NCI-H774 (cell line): ENCODE measurements around the gene CCND2.
"Not testable (repeated sequence)": the region's sequence is repeated elsewhere in the genome, so short reads cannot be mapped to it uniquely, and the experiment has no call there.

Source experiments
- DNase-seq: peaks from one replicate; lab custom pipeline; 2025; lab: John Stamatoyannopoulos, UW

The CCND2 gene

DNA sequence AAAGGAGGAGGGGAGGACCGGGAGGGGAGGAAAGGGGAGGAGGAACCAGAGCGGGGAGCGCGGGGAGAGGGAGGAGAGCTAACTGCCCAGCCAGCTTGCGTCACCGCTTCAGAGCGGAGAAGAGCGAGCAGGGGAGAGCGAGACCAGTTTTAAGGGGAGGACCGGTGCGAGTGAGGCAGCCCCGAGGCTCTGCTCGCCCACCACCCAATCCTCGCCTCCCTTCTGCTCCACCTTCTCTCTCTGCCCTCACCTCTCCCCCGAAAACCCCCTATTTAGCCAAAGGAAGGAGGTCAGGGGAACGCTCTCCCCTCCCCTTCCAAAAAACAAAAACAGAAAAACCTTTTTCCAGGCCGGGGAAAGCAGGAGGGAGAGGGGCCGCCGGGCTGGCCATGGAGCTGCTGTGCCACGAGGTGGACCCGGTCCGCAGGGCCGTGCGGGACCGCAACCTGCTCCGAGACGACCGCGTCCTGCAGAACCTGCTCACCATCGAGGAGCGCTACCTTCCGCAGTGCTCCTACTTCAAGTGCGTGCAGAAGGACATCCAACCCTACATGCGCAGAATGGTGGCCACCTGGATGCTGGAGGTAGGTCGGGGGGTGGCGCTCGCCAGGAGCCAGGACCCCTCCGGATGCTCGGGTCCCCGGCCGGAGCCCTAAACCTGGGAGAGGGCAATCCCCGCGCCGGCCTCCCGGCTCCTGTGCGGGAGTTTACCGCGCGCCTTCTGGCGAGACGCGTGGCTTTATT lies at the start of gene CCND2:
CCND2 (plus strand) TSS at position 111 of the 744 bp plus-strand sequence; CDS start at position 390, 279 bp downstream.
- DNase-seq = no peak

GRCh38 chr12:4224206-4224889 lies 49.2 kb upstream of the CCND2 start:
- no peak for DNase-seq

GRCh38 chr12:4225571-4225970 lies 48.0 kb upstream of the CCND2 start:
- DNase-seq = no peak

GRCh38 chr12:4227046-4227445 lies 46.5 kb upstream of the CCND2 start:
- DNase-seq = no peak

- DNase-seq = no peak
These were observed 45.4 kb upstream of the CCND2 start for GRCh38 chr12:4228122-4228580.

GRCh38 chr12:4230526-4230925 lies 43.0 kb upstream of the CCND2 start:
- DNase-seq = no peak

DNA sequence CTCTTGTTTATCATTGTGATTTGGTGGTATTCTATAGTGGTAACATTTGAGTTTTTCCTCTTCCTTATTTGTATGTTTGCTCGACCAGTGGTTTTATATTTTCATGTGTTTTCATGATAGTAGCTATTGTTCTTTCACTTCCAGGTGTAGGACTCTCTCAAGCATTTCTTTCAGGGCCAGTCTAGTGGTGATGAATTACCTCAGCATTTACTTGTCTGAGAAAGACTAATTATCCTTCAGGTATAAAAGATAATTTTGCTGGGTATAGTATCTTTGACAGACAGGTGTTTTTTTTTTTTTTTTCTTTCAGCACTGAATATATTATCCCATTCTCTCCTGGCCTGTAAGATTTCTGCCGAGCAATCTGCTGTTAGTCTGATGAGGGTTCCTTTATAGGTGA lies 35.0 kb upstream of the CCND2 start:
- no peak for DNase-seq

DNA sequence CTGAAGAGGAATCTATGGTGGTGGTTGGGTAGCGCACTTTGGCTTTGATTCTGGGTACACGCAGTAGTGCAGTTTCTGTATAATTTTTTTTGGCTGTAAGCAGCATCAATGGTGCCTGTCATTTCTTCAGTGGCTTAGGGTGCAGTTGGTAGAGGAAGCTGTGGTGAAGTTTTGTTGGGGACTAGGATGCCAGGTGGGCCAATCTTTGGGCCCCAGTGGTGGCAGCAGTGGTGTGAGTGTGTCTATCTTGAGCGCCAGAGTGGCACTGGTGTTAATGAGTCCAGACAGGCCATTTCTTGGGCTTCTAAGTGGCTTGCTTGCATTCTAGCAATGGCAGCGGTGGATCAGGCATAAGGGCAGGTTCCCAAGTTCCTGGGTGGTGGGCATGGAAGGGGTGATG lies 33.8 kb upstream of the CCND2 start:
- no peak for DNase-seq

GRCh38 chr12:4240161-4240783 lies 33.3 kb upstream of the CCND2 start:
- DNase-seq = no peak

DNA sequence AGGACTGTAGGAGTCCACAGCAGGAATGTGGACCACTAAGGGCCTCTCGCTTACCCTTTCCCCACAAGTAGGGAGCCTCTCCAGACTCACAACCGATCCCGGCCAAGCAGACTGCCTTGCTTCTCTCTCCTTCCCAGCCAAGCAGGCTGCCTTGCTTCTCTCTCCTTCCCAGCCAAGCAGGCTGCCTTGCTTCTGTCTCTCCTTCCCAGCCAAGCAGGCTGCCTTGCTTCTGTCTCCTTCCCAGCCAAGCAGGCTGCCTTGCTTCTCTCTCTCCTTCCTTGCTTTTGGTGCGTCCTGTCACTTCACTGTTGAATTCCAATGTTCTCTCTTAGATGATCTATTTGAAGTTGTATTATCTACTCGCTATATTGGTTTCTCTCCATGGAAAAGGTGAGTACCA lies 32.6 kb upstream of the CCND2 start:
- DNase-seq = no peak

DNA sequence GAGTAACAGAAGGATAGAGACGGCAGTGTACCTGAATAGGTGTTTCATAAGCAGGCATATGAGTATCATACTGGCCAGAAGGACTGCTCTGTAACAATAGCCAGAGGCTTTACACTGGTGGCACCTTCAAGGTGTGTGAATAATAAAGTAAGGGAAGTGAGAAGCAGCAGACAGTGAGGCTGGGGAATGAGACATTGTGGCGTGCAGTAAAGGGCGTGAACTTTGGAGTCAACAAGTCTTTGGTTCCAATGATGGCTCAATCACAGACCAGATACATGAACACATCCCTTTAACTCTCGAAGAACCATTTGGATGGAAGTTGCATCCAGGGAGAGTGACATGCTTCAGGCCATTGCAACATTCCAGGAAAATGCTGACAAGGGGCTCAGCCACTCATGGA lies 32.0 kb upstream of the CCND2 start:
- no peak for DNase-seq

GRCh38 chr12:4242595-4242994 lies 31.0 kb upstream of the CCND2 start:
- DNase-seq = no peak

DNA sequence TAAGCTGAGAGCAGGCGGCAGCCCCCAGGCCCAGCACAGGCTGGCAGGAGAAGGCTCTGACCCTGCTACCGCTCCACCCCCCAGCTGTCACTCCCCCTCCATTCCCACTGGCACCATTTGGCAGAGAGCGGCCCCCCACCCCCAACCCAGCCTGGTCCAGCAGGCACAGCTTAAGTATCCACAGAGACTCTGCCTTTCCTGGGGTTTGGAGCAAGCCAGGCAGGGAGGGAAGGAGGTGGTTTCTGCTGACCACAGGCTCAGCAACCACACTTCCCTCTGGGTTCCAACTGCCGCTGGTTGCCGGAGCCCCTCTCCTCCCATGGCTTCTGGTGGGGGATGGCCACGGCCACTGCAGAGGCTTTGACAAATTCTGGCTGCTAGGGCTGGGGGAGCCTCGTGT lies 30.5 kb upstream of the CCND2 start:
- DNase-seq = no peak

GRCh38 chr12:4243491-4244100 lies 30.0 kb upstream of the CCND2 start:
- not testable (repeated sequence) for DNase-seq

GRCh38 chr12:4244868-4245267 lies 28.7 kb upstream of the CCND2 start:
- DNase-seq = no peak

DNA sequence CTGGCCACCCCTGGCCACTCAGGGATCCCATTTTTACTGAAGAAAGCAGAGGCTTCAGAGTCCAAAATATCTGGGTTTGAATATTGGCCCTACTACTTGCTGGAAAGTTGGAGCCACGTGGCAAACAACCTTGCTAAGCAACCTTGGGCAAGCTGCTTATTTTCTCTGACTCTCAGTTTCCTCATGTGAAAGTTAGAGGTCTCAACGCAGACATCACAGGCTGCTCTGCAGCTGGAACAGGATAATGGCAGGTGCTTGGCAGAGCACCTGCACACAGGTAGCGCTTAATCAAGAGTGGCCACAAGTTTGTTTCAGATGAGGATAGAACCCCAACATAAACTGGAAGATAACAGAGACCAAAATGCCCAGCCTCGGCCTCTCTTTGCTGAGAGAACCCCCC lies 28.1 kb upstream of the CCND2 start:
- no peak for DNase-seq

DNA sequence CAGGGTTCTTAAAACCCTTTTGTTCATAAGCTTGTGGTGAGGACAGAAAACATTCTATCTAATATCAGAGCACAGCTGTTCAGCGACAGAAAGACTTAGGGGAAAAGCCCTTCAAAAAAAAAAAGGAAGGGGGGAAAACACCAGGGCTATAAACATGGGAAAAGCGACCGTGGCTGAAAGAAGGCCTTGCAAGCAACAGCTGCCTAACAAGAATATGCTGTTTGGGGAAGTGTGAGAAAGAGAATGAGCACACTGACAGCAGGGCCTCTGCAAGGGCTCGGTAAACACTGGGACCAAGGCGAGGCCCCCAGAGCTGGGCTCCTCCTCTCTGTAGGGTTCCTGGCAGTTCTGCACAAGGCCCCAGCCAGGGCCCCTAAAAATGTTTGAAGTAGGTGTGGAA lies 27.4 kb upstream of the CCND2 start:
- no peak for DNase-seq

DNA sequence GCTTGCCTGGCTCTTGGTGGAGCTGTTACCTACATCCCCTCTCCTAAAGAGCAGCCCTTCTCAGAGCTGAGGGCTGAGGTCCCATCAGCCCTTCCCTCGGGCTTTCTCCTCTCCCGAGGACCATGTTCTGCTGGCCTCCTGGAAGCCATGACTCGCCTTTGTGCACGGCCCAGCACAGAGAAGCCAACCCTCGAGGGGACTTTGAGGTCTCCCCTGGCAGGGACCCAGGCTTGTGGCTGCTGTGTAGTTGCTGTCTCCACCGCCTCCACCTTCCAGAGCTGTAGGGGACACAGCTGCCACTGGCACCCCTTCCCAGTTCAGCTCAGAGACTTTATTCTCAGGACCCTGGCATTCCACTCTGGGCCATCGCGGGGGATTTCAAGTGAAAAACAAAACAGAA lies 22.9 kb upstream of the CCND2 start:
- no peak for DNase-seq

- no peak for DNase-seq
These were observed 22.2 kb upstream of the CCND2 start for GRCh38 chr12:4251216-4251891.

GRCh38 chr12:4251967-4252366 lies 21.6 kb upstream of the CCND2 start:
- DNase-seq = no peak

DNA sequence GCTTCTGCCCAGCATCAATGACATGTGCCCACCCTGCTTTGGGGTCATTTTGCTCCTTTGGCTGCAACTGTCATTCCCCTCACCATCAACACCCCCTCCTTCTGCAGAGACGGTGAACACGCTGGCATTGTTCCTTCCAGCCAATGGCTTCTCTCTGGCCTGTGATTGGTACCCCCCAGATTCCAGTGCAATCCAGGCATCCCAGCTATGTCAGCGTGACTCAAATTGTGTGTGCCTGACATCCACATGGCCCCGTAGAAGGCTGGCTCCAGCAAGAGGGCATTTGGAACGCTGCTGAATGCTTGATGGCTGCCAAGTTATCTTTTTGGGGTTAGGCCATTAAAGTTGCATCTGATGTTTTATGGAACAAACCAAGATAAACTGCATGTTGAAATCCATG lies 21.0 kb upstream of the CCND2 start:
- no peak for DNase-seq
